ENCODE measurements around the gene QKI. TPM values are rescaled to one million over a fixed set of nuclear protein-coding genes. Genes with fewer than 3 reads are reported as not detected.

QKI gene
- total and polyA plus RNA-seq, 8 donors: 136 to 195 (median 158) TPM

DNA sequence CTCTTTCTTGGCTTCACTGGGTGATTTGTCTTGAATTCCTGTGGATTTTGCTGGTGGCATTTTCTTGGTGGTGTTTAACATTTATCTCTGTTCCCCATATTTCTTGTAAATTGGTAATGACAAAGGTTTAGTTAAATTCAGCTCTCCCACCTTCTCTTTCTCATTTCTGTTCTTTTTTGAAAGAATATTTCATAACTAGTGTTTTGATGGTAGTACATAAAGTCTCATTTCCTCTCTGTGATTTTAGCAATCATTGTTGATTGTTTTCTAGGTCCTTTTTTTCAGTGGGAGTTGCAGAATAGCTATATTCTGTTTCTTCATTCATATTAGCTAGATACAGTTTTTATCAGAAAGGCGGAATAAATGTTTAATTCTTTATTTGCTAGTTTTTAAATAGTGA is 73.1 kb downstream of the QKI start:
- intact Hi-C loops (cut with DNase I): no loop called here
- DNase-seq: no peak
- TF ChIP-seq, protein P1, sequence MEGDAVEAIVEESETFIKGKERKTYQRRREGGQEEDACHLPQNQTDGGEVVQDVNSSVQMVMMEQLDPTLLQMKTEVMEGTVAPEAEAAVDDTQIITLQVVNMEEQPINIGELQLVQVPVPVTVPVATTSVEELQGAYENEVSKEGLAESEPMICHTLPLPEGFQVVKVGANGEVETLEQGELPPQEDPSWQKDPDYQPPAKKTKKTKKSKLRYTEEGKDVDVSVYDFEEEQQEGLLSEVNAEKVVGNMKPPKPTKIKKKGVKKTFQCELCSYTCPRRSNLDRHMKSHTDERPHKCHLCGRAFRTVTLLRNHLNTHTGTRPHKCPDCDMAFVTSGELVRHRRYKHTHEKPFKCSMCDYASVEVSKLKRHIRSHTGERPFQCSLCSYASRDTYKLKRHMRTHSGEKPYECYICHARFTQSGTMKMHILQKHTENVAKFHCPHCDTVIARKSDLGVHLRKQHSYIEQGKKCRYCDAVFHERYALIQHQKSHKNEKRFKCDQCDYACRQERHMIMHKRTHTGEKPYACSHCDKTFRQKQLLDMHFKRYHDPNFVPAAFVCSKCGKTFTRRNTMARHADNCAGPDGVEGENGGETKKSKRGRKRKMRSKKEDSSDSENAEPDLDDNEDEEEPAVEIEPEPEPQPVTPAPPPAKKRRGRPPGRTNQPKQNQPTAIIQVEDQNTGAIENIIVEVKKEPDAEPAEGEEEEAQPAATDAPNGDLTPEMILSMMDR (IDR thresholded peaks at IDR 0.05): no peak
- no peaks in the 10 kb centered on the region for H3K27me3 ChIP-seq
- no peak for ATAC-seq
- peak overlapping the region in 1 of 2 donors; percentile 19 for H3K27ac ChIP-seq
- H3K9me3 ChIP-seq: no peaks in the 10 kb centered on the region
- H3K36me3 ChIP-seq: no peaks in the 10 kb centered on the region
- no peak overlapping the region for H3K4me3 ChIP-seq
- peaks cover 6 to 66% of the 10 kb centered on the region in 2 donors for H3K4me1 ChIP-seq

DNA sequence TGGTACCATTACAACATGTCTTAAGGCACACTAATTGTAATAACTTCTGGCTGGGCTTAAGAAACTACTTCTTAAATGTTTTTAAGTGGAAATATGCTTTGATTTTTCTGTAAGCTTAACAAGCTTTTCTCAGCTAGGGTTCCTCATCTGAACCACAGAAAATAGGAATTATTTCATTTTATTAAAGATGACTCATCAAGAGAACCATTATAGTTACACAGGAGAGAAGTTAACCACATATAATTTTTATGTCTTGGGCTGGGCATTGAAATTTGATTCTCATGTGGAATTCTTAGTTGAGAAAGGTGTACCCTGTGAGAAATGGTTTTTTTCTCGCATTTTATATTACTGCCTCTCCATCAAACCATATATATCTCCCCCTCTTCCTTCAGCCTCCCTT is 75.1 kb downstream of the QKI start:
- TF ChIP-seq, protein P1 (IDR thresholded peaks at IDR 0.05): no peak
- intact Hi-C loops (cut with DNase I): no loop called here
- no peaks in the 10 kb centered on the region for H3K27me3 ChIP-seq
- no peaks in the 10 kb centered on the region for H3K9me3 ChIP-seq
- DNase-seq (no peak), ATAC-seq (no peak)
- no peaks in the 10 kb centered on the region for H3K36me3 ChIP-seq
- H3K4me1 ChIP-seq: peaks cover 8 to 65% of the 10 kb centered on the region in 2 donors
- no peak overlapping the region for H3K4me3 ChIP-seq
- H3K27ac ChIP-seq: no peak overlapping the region

DNA sequence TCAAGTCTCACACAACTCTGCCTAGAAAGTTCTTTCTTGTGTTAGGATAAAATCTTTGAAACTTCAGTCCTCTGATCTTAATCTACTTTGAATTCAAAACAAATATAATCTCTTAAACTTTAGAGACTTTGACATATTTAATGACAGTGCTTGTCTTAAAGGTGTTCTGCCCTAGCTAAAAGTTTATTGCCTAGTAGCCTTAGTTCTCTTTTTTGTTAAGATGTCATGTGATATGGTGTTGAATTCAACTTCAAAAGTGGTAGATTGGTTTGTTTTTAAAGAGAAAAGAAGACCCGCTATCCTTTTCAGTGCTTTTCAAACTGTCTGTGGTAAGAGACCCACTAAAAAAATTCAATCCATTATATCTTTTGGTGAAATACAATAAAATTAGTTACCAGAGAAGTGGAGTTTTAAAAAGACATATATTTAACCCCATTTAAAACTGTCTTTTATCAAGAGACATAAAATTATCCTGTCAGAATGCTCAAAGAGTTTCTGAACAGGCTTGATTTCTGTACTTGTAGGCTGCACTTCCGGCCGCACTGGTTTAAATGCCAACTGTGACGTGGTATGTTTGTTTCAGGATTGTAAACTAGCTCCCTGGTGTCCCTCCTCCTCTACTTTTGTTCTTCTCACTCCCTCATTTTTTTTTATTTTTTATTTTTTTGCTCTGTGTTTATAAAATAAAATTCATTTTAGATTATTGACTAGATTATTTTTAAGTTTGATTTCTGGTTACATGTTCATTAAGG is 76.5 kb downstream of the QKI start:
- peaks cover 8 to 61% of the 10 kb centered on the region in 2 donors for H3K4me1 ChIP-seq
- H3K27me3 ChIP-seq: no peaks in the 10 kb centered on the region
- H3K27ac ChIP-seq: peak overlapping the region in 1 of 2 donors; percentile 53
- ATAC-seq (peak; percentile 82), DNase-seq (peak in 2 of 4 donors; percentile 53 to 79)
- no peaks in the 10 kb centered on the region for H3K9me3 ChIP-seq
- intact Hi-C loops (cut with DNase I): no loop called here
- no peak overlapping the region for H3K4me3 ChIP-seq
- TF ChIP-seq, protein P1 (IDR thresholded peaks at IDR 0.05): no peak
- no peaks in the 10 kb centered on the region for H3K36me3 ChIP-seq

GRCh38 chr6:163491737-163492300 is 77.3 kb downstream of the QKI start:
- TF ChIP-seq, protein P1 (IDR thresholded peaks at IDR 0.05): no peak
- ATAC-seq (no peak), DNase-seq (no peak)
- Histone ChIP-seq H3K27ac (peak overlapping the region in 1 of 2 donors; percentile 53), H3K27me3 (no peaks in the 10 kb centered on the region), H3K36me3 (no peaks in the 10 kb centered on the region), H3K4me1 (peaks cover 8 to 54% of the 10 kb centered on the region in 2 donors), H3K9me3 (no peaks in the 10 kb centered on the region), H3K4me3 (no peak overlapping the region)
- intact Hi-C loops (cut with DNase I): no loop called here

DNA sequence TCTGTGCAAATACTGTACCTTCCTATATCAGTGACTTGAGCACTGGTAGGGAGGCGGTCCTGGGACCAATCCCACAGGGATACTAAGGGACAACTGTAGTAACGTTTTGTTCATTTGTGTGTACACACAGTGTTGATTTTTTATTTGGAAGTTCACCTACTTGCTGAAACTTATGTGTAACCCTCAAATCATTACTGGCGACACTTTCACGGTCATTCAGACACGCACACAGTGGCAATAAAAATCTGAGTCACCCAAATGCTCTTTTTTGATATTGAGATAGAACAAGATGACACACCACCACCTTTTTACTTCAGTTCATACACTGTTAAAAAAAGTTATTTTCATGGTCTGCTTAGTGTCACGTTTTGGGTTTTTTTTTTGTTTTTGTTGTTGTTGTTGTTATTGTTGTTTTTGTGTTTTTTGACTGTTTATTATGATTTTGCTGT is 79.8 kb downstream of the QKI start:
- DNase-seq (no peak), ATAC-seq (no peak)
- Histone ChIP-seq H3K4me3 (no peak overlapping the region), H3K9me3 (no peaks in the 10 kb centered on the region), H3K36me3 (no peaks in the 10 kb centered on the region), H3K27me3 (no peaks in the 10 kb centered on the region), H3K27ac (no peak overlapping the region), H3K4me1 (peaks cover 8 to 34% of the 10 kb centered on the region in 2 donors)
- intact Hi-C loops (cut with DNase I): no loop called here
- TF ChIP-seq, protein P1 (IDR thresholded peaks at IDR 0.05): no peak
